ENCODE measurements around the gene S100P.
A peak's percentile ranks its signal among the peaks of the same experiment; 100 is the strongest.

DNA sequence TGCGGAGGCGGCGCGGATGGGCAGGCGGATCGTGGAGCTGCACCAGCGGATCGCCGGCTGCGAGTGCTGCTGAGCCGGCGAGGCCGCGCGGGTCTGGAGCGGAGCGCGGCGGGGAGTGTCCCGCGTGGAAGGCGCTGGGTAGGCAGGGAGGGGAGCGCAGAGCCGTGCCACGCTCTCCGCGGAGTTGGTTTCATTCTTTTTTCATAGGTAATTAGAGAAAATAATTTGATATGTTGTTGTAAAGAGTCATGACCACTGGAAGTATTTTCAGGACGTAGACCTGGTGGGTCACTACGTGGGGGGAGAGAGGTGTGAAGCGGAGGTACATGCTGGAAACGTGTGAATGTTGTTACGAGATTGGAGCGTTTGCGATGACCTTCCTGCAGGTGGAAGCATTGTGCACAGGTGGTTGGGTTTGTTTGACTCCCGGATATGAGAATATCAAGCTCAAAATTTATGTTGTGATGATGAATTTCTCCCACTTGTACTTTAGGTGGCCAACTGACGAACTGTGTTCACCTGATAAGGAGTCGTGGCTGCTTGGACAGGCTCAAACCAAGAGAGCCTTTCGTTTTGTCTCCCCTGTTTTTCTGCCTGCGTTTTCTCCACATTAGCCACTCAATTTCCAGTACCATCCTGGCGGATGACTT is 19.1 kb upstream of the S100P start:
- TF ChIP-seq, protein P1, sequence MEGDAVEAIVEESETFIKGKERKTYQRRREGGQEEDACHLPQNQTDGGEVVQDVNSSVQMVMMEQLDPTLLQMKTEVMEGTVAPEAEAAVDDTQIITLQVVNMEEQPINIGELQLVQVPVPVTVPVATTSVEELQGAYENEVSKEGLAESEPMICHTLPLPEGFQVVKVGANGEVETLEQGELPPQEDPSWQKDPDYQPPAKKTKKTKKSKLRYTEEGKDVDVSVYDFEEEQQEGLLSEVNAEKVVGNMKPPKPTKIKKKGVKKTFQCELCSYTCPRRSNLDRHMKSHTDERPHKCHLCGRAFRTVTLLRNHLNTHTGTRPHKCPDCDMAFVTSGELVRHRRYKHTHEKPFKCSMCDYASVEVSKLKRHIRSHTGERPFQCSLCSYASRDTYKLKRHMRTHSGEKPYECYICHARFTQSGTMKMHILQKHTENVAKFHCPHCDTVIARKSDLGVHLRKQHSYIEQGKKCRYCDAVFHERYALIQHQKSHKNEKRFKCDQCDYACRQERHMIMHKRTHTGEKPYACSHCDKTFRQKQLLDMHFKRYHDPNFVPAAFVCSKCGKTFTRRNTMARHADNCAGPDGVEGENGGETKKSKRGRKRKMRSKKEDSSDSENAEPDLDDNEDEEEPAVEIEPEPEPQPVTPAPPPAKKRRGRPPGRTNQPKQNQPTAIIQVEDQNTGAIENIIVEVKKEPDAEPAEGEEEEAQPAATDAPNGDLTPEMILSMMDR (conservative IDR thresholded peaks at IDR 0.05; ENCODE audit: low read length) = peak; percentile 72
- TF ChIP-seq EZH2phosphoT487 (IDR thresholded peaks at IDR 0.05; ENCODE audit: borderline replicate concordance, low read depth, low read length) = no peak

Measured in OCI-LY7 (cell line).